ENCODE data around the gene TMEM63C.

The TMEM63C gene

GRCh38 chr14:77199590-77199989 is 18.0 kb downstream of the TMEM63C start:
- H3K79me1 ChIP-seq (ENCODE audit: low read length) = no peaks in the 10 kb centered on the region
- H3K36me3 ChIP-seq (ENCODE audit: control insufficient read depth in 1 of 2, insufficient read depth in 2 of 2, low read length in 2 of 2) = no peaks in the 10 kb centered on the region
- no peaks in the 10 kb centered on the region for H3K9me3 ChIP-seq (ENCODE audit: insufficient read depth, low read depth, low read length)
- no peak overlapping the region for H3K4me3 ChIP-seq (ENCODE audit: low read depth, low read length)
- H3K27ac ChIP-seq (ENCODE audit: low read depth, low read length) = no peak overlapping the region
- H2AFZ ChIP-seq (ENCODE audit: insufficient read depth, low read length, poor library complexity) = no peak overlapping the region
- H2BK5ac ChIP-seq (ENCODE audit: low read depth, low read length, poor library complexity) = no peak overlapping the region
- no peak overlapping the region for H2AK5ac ChIP-seq (ENCODE audit: low read length)
- H3K4me1 ChIP-seq (ENCODE audit: control insufficient read depth in 1 of 2, insufficient read depth in 2 of 2, low read length in 2 of 2) = no peaks in the 10 kb centered on the region
- H3K27me3 ChIP-seq (ENCODE audit: insufficient read depth, low read length) = no peaks in the 10 kb centered on the region
- no peak overlapping the region for H3K18ac ChIP-seq (ENCODE audit: low read length)
- H3K4ac ChIP-seq (ENCODE audit: low read depth, low read length) = no peak overlapping the region
- no peak for DNase-seq
- H4K12ac ChIP-seq (ENCODE audit: low read depth, low read length) = no peak overlapping the region
- H3K4me2 ChIP-seq (ENCODE audit: low read length) = no peak overlapping the region
- no peak overlapping the region for H2BK12ac ChIP-seq (ENCODE audit: low read length)
- no peak overlapping the region for H4K91ac ChIP-seq (ENCODE audit: low read depth, low read length)
- H3K23ac ChIP-seq (ENCODE audit: low read length) = no peak overlapping the region
- H3K79me2 ChIP-seq (ENCODE audit: control insufficient read depth, insufficient read depth, low read length, poor library complexity) = no peaks in the 10 kb centered on the region
- H2BK120ac ChIP-seq (ENCODE audit: insufficient read depth, low read length, poor library complexity) = no peak overlapping the region
- no peak overlapping the region for H3K14ac ChIP-seq (ENCODE audit: low read length)
- H3K9ac ChIP-seq (ENCODE audit: low read length) = no peak overlapping the region
- no CpG with 5 or more reads among the region's 12 CpGs for WGBS (ENCODE audit: extremely low coverage, insufficient coverage, insufficient read length)
- no peak overlapping the region for H4K8ac ChIP-seq (ENCODE audit: low read depth, low read length)

- no peak overlapping the region for H2AK5ac ChIP-seq (ENCODE audit: low read length)
- no peak overlapping the region for H2BK12ac ChIP-seq (ENCODE audit: low read length)
- no peaks in the 10 kb centered on the region for H3K9me3 ChIP-seq (ENCODE audit: insufficient read depth, low read depth, low read length)
- H3K9ac ChIP-seq (ENCODE audit: low read length) = no peak overlapping the region
- DNase-seq = no peak
- WGBS (ENCODE audit: extremely low coverage, insufficient coverage, insufficient read length) = no CpG with 5 or more reads among the region's 7 CpGs
- no peak overlapping the region for H2BK120ac ChIP-seq (ENCODE audit: insufficient read depth, low read length, poor library complexity)
- no peak overlapping the region for H4K91ac ChIP-seq (ENCODE audit: low read depth, low read length)
- H3K18ac ChIP-seq (ENCODE audit: low read length) = no peak overlapping the region
- H3K4me3 ChIP-seq (ENCODE audit: low read depth, low read length) = no peak overlapping the region
- no peaks in the 10 kb centered on the region for H3K27me3 ChIP-seq (ENCODE audit: insufficient read depth, low read length)
- H3K14ac ChIP-seq (ENCODE audit: low read length) = no peak overlapping the region
- no peak overlapping the region for H4K8ac ChIP-seq (ENCODE audit: low read depth, low read length)
- no peaks in the 10 kb centered on the region for H3K79me1 ChIP-seq (ENCODE audit: low read length)
- no peaks in the 10 kb centered on the region for H3K36me3 ChIP-seq (ENCODE audit: control insufficient read depth in 1 of 2, insufficient read depth in 2 of 2, low read length in 2 of 2)
- H3K27ac ChIP-seq (ENCODE audit: low read depth, low read length) = no peak overlapping the region
- no peak overlapping the region for H3K23ac ChIP-seq (ENCODE audit: low read length)
- H2BK5ac ChIP-seq (ENCODE audit: low read depth, low read length, poor library complexity) = no peak overlapping the region
- H3K4me1 ChIP-seq (ENCODE audit: control insufficient read depth in 1 of 2, insufficient read depth in 2 of 2, low read length in 2 of 2) = no peaks in the 10 kb centered on the region
- no peak overlapping the region for H4K12ac ChIP-seq (ENCODE audit: low read depth, low read length)
- no peak overlapping the region for H2AFZ ChIP-seq (ENCODE audit: insufficient read depth, low read length, poor library complexity)
- no peak overlapping the region for H3K4me2 ChIP-seq (ENCODE audit: low read length)
- H3K4ac ChIP-seq (ENCODE audit: low read depth, low read length) = no peak overlapping the region
- H3K79me2 ChIP-seq (ENCODE audit: control insufficient read depth, insufficient read depth, low read length, poor library complexity) = no peaks in the 10 kb centered on the region
Measured at GRCh38 chr14:77200406-77200985, 18.9 kb downstream of the TMEM63C start.

DNA sequence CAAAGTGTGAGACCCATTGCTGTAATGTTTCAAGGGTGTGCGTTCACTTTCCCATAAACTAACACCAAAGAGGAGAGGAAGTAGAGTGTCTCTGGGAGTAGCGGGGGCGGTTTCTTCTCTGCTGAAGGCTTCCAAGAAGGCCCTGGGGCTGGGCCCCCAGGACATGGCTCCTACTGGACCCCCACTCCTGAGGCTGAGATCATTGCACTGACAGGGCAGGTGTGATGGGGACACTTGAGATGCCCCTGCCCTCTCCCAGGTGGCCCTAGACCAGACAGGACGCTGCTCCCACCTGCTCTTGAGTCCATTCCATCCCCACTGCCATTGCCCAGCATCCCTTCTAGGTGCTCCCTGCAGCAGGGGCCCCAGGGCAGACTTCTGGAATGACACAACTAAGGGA is 20.1 kb downstream of the TMEM63C start:
- Histone ChIP-seq H3K18ac (ENCODE audit: low read length) (no peak overlapping the region), H3K9me3 (ENCODE audit: insufficient read depth, low read depth, low read length) (no peaks in the 10 kb centered on the region), H3K79me2 (ENCODE audit: control insufficient read depth, insufficient read depth, low read length, poor library complexity) (no peaks in the 10 kb centered on the region), H2AK5ac (ENCODE audit: low read length) (no peak overlapping the region), H3K27ac (ENCODE audit: low read depth, low read length) (no peak overlapping the region), H2BK12ac (ENCODE audit: low read length) (no peak overlapping the region), H3K79me1 (ENCODE audit: low read length) (no peaks in the 10 kb centered on the region), H3K4me2 (ENCODE audit: low read length) (no peak overlapping the region), H4K12ac (ENCODE audit: low read depth, low read length) (no peak overlapping the region), H3K23ac (ENCODE audit: low read length) (no peak overlapping the region), H4K8ac (ENCODE audit: low read depth, low read length) (no peak overlapping the region), H3K36me3 (ENCODE audit: control insufficient read depth in 1 of 2, insufficient read depth in 2 of 2, low read length in 2 of 2) (no peaks in the 10 kb centered on the region), H3K27me3 (ENCODE audit: insufficient read depth, low read length) (no peaks in the 10 kb centered on the region), H3K4ac (ENCODE audit: low read depth, low read length) (no peak overlapping the region), H2AFZ (ENCODE audit: insufficient read depth, low read length, poor library complexity) (no peak overlapping the region), H2BK5ac (ENCODE audit: low read depth, low read length, poor library complexity) (no peak overlapping the region), H2BK120ac (ENCODE audit: insufficient read depth, low read length, poor library complexity) (no peak overlapping the region), H3K14ac (ENCODE audit: low read length) (no peak overlapping the region), H3K9ac (ENCODE audit: low read length) (no peak overlapping the region), H3K4me1 (ENCODE audit: control insufficient read depth in 1 of 2, insufficient read depth in 2 of 2, low read length in 2 of 2) (no peaks in the 10 kb centered on the region), H4K91ac (ENCODE audit: low read depth, low read length) (no peak overlapping the region), H3K4me3 (ENCODE audit: low read depth, low read length) (no peak overlapping the region)
- no peak for DNase-seq
- WGBS (ENCODE audit: extremely low coverage, insufficient coverage, insufficient read length) = no CpG with 5 or more reads among the region's 4 CpGs

DNA sequence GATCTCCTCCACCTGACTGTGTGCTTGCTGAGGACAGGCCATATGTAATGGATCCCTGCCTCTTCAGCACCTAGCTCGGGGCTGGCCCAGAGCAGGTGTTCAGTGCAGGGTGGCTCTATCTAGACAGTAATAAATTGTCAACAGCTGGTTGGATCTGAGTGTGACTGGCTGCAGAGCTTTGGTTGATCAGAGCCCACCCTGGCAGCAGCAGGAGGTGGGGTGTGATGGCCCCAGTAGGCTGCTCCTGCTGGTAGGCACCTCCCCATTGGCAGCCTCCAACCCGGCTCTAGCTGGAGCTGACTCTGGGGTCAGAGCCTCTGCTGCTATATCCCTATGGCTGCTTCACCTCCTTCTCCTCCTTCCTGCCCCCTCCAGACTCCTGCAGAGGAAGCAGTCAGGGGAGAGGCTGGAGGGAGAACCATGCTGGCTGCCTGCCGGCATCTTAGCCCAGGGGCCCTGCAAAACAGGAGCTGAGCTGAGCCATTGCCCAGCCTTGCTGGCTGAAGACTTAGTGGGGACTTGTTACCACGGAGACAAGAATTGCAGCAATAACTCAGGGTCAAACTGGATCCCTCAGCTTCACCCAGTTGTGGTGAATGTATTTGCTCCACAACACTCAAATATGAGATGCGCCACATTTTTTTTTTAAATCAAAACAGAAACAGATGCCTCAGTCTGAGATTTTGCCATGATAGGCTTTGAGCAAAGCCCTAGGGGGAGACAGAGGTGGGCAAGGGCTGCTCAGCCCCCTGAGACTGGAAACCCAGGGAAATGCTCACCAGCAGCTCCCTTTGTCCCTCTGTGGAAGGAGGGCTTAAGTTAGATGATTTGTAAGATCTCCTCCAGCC is 22.2 kb downstream of the TMEM63C start:
- no peak overlapping the region for H2AFZ ChIP-seq (ENCODE audit: insufficient read depth, low read length, poor library complexity)
- H3K27me3 ChIP-seq (ENCODE audit: insufficient read depth, low read length) = no peaks in the 10 kb centered on the region
- H3K79me1 ChIP-seq (ENCODE audit: low read length) = no peaks in the 10 kb centered on the region
- no peak overlapping the region for H3K23ac ChIP-seq (ENCODE audit: low read length)
- H2BK12ac ChIP-seq (ENCODE audit: low read length) = no peak overlapping the region
- no peak overlapping the region for H3K9ac ChIP-seq (ENCODE audit: low read length)
- no peaks in the 10 kb centered on the region for H3K79me2 ChIP-seq (ENCODE audit: control insufficient read depth, insufficient read depth, low read length, poor library complexity)
- no peaks in the 10 kb centered on the region for H3K36me3 ChIP-seq (ENCODE audit: control insufficient read depth in 1 of 2, insufficient read depth in 2 of 2, low read length in 2 of 2)
- no peak overlapping the region for H3K4ac ChIP-seq (ENCODE audit: low read depth, low read length)
- no peak overlapping the region for H2BK5ac ChIP-seq (ENCODE audit: low read depth, low read length, poor library complexity)
- no peak overlapping the region for H3K4me3 ChIP-seq (ENCODE audit: low read depth, low read length)
- no peak overlapping the region for H4K12ac ChIP-seq (ENCODE audit: low read depth, low read length)
- no peak overlapping the region for H3K14ac ChIP-seq (ENCODE audit: low read length)
- H2AK5ac ChIP-seq (ENCODE audit: low read length) = no peak overlapping the region
- no peak overlapping the region for H4K8ac ChIP-seq (ENCODE audit: low read depth, low read length)
- no peaks in the 10 kb centered on the region for H3K4me1 ChIP-seq (ENCODE audit: control insufficient read depth in 1 of 2, insufficient read depth in 2 of 2, low read length in 2 of 2)
- H3K9me3 ChIP-seq (ENCODE audit: insufficient read depth, low read depth, low read length) = no peaks in the 10 kb centered on the region
- no CpG with 5 or more reads among the region's 5 CpGs for WGBS (ENCODE audit: extremely low coverage, insufficient coverage, insufficient read length)
- no peak for DNase-seq
- H3K27ac ChIP-seq (ENCODE audit: low read depth, low read length) = no peak overlapping the region
- no peak overlapping the region for H2BK120ac ChIP-seq (ENCODE audit: insufficient read depth, low read length, poor library complexity)
- no peak overlapping the region for H3K4me2 ChIP-seq (ENCODE audit: low read length)
- H4K91ac ChIP-seq (ENCODE audit: low read depth, low read length) = no peak overlapping the region
- no peak overlapping the region for H3K18ac ChIP-seq (ENCODE audit: low read length)

Measured in trophoblast cell (in vitro differentiated cells and primary cell).